HG03066 (cell line): ENCODE measurements around the gene PCNT.
"Not testable (repeated sequence)": the region's sequence is repeated elsewhere in the genome, so short reads cannot be mapped to it uniquely, and the experiment has no call there.

Experiments
- ATAC-seq: cut with Tn5 transposase; IDR thresholded peaks from one replicate; pipeline ENCODE4 v1.9.1; 2021; ENCODE audit warnings: low read depth; ENCODE audit not compliant: unreplicated experiment

Gene PCNT

GRCh38 chr21:46437096-46437498 is 113.1 kb downstream of the PCNT start:
- ATAC-seq = no peak

GRCh38 chr21:46437511-46437910 is 113.6 kb downstream of the PCNT start:
- ATAC-seq = no peak

- ATAC-seq = no peak
Measured at GRCh38 chr21:46438241-46438640, 114.3 kb downstream of the PCNT start.

DNA sequence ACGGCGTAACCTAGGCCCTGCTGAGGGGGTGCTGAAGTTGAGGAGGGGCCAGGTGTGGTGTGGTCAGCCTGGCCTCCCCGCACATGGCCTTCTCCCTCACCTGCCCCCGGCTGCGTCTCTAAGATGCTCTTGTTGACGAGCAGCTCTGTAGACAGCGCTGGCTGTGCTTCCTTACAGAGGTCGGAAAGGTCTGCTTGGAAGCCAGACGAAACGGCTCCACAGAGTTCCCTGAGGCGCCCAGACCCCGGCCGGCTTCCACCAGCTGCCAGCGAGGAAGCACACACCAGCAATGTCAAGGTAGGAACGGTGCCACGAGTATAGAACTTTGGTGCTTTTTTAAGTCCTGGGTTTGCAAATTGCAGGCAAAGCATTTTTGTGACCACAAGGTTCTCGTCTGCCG is 116.0 kb downstream of the PCNT start:
- ATAC-seq = no peak

GRCh38 chr21:46441331-46441730 is 117.4 kb downstream of the PCNT start:
- no peak for ATAC-seq

DNA sequence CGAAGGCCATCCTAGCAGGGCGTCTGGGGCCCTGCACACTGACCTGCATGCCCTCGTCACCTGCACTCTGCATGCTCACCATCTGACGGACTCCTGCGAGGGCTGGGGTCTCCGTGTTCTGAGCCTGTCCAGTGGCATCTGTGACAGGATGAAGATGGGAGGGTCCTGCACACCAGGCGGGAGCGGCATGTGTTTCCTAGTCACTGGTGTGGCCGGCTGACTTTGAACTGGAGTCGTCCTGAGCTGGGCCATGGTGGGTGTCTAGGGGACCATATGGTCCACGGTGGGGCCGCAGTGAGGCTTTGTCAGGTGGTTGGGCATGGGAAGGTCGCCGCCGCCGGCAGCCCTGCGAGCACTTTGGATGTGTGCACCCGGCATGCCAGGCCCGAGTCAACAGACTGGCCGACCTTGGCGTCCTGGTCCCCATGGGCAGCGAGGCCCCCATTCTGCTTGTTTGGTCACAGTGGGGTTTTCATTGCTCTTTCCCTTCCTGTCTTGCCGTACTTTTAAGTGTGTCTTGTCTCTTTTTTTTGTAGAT is 118.1 kb downstream of the PCNT start:
- ATAC-seq = no peak

DNA sequence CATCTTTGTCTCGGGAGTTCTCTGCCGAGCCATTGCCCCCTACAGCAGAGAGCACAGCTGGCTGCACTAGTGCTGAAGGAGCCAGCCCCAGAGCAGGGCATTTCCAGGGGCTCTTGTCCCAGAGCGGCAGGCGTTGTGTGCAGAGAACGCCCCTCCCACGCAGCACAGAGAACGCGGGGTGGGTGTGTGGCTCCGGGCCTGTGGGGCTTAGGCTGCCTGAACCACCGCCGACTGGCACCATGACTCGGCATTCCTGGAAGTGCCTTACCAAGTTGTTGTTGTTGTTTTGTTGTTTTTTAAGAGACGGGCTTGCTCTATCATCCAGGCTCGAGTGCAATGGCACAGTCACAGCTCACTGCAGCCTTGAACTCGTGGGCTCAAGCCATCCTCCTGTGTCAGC is 119.0 kb downstream of the PCNT start:
- ATAC-seq = no peak

- no peak for ATAC-seq
Measured at GRCh38 chr21:46443910-46444309, 120.0 kb downstream of the PCNT start.

DNA sequence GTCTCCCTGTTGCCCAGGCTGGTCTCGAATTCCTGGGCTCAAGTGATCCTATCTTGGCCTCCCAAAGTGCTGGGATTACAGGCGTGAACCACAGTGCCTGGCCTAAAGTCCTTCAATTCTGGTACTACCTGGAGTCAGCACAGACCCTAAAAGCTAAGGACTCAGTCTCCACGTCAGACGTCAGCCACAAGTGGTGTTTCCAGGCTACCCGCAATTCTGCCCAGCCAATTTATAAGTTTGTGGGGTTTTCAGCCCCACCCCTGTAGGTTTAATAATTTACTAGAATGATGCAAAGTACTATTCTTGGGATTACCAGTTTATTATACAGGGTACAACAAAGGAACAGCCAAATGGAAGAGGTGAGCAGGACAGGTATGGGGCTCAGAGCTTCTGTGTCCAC is 124.2 kb downstream of the PCNT start:
- no peak for ATAC-seq

- not testable (repeated sequence) for ATAC-seq
Measured at GRCh38 chr21:46448855-46449254, 124.9 kb downstream of the PCNT start.

DNA sequence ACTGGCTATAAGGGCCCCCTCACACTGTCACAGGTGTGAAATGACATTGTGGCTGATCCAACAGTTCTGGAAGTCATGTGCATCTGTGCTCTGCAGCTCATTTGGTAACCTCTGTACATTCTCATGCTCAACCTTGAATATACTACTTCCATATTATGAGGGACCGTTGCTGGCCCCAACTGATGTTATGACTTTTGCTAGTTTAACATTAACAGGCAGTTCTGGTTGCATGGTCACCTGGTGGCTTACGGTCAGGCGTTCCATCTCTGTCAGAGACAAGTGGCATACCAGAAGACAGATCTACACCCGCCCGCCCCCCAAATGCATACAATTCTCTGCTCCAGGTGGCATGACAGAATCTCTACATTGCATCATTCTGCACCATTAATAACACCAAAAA is 128.8 kb downstream of the PCNT start:
- no peak for ATAC-seq

- no peak for ATAC-seq
Measured at GRCh38 chr21:46454142-46454541, 130.2 kb downstream of the PCNT start.

- ATAC-seq = no peak
Measured at GRCh38 chr21:46454634-46455390, 130.9 kb downstream of the PCNT start.

- ATAC-seq = no peak
Measured at GRCh38 chr21:46455575-46456385, 131.8 kb downstream of the PCNT start.

GRCh38 chr21:46456750-46457149 is 132.8 kb downstream of the PCNT start:
- ATAC-seq = no peak

DNA sequence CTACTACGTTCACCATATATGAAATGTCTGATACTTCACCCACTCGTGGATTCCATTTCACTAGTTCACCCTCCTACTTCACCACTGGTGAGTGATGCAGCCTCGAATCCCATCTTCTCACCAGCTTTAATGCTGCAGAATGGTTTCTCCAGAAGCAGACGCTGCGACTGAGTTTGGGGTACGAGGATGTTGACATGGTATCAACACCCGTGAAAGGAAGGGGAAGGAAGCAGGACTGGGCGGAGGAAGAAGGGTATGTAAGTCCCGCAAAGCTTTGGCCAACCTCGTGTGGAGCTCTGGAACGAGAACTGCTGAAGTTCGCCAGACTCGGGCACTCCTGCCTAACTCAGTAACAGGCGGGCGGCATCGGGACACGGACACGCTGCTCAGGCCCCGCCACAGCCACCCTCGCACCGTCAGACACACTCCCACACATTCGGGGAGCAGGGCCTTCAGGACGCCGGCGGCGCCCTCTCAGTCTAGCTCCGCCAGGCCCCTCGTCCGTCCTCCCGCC is 133.9 kb downstream of the PCNT start:
- peak; percentile 23 for ATAC-seq

GRCh38 chr21:46458315-46459023 is 134.5 kb downstream of the PCNT start, which contains the start of gene DIP2A:
TSS of gene DIP2A (plus strand) at chr21:46458891. CDS start at chr21:46459132, 241 bp downstream.
- peak; percentile 87 for ATAC-seq

GRCh38 chr21:46459024-46459355 is 135.0 kb downstream of the PCNT start:
- ATAC-seq = no peak

- no peak for ATAC-seq
Measured at GRCh38 chr21:46459356-46460112, 135.6 kb downstream of the PCNT start.

GRCh38 chr21:46461909-46462308 is 138.0 kb downstream of the PCNT start:
- ATAC-seq = no peak
